T1000 (cell line): ENCODE results near the gene SGCD.
"Not testable (repeated sequence)": the region's sequence is repeated elsewhere in the genome, so short reads cannot be mapped to it uniquely, and the experiment has no call there.

Experiments used
- DNase-seq: peaks from one replicate; lab custom pipeline; 2025; ENCODE audit warnings: mixed read lengths; lab: John Stamatoyannopoulos, UW

SGCD gene

DNA sequence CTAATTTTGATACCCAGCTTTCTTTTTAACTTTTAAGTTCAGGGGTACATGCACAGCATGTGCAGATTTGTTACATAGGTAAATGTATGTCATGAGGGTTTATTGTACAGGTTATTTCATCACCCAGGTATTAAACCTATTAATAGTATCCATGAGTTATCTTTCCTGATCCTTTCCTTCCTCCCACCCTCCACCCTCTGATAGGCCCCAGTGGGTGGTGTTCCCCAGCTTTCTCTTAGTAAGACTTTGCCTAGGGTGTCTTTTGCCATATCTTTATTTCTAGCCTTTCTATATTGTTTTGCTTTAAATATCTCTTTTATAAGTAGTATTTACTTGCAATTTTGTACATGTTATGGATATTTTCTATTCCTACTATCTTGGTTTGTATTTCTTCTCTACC lies 243.7 kb downstream of the SGCD start:
- no peak for DNase-seq

DNA sequence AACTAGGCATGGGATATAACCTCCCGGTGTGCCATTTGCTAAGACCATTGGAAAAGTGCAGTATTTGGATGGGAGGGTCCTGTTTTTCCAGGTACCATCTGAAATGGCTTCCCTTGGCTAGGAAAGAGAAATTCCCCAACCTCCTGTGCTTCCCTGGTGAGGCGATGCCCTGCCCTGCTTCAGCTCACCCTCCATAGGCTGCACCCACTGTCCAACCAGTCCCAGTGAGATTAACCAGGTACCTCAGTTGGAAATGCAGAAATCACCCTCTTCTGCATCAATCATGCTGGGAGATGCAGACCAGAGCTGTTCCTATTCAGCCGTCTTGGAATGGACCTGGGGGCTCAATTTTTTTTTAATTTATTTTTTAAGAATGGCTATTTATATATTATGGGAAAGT lies 254.8 kb downstream of the SGCD start:
- no peak for DNase-seq

DNA sequence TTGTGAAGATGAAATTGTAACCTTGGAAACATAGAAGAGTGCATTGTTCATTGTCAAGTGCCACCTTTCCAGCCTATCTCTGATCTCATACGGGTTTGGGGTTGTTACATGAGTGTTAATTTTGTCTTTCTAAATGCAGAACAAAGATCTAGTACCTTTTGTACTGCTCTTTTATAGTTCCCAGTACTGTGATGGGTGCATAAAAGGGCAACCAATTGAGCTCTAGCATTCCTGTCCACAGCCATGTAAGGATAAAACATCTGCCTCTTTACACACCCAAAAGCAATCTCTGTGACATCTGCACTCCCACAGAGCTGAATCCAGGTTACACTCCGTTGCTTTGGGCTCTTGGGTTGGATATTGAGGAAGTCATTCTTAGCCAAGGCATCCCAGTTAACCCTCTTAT lies 255.2 kb downstream of the SGCD start:
- no peak for DNase-seq

DNA sequence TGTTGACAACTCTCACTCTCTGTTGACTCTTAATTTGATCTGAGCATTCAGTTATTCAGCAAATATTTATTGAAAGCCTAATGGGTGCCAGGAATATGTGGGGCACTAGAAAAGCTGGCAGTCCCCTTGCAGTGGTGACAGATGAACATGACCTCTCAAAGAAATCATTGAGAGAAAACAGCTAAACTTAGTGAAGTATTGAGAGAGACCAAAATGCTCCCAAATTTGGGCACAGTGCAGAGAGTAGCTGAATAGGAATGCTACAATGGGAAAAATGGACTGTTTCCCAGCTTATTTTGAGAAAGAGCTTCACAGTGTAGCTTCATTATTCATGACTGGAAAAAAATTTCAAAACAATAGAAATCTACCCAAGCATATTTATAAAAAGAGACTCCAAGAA lies 257.9 kb downstream of the SGCD start:
- DNase-seq: no peak

DNA sequence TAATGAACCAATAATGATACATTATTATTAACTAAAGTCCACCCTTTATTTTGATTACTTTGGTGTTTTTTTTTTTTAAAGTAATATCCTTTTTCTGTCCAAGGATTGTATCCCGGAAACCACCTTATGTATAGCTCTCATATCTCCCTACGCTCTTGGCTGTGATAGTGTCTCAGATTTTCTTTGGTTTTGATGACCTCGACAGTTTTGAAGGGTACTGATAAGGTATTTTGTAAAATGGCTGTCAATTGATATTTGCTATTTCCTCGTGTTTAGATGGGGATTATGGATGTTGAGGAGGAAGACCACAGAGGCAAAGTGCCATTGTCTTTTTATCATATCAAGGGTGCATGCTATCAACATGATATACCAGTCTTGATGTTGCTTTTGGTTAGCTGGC lies 259.0 kb downstream of the SGCD start:
- DNase-seq: no peak

DNA sequence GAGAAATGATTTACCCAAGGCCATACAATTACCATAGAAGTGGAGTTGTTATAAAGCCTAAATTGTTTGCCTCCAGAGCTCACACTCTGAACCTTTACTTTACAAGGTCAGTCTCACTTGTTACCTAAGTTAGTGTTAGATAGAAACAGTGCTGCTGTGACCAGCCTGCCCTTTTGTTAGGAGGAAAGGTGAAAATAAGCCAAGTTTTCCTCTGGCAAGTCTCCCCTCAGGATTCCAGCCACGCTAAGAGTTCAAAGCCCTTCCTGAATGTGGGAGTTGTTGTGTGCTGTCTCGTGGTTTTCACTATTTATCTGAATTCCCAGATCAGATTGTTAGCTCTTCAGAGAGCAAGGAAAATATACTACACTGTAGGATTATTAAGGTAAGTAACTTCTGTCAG lies 260.0 kb downstream of the SGCD start:
- no peak for DNase-seq

DNA sequence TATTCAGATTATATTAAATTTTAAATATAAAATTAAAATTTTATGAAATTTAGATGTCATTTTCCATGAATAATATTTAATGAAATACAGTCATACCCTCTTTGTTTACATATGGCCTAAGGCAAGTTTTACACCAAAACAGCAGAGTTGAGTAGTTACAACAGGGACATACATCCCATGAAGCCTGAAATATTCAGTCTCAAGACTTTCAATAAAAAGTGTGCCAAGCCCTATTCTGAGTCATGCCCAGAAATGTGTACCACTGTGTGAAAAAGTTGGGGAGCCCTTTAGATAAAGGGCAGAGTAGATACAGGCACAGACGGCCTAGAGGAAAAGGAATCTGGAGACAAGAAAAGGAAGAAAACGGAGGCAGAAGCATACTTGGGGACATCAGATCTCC lies 261.3 kb downstream of the SGCD start:
- no peak for DNase-seq

DNA sequence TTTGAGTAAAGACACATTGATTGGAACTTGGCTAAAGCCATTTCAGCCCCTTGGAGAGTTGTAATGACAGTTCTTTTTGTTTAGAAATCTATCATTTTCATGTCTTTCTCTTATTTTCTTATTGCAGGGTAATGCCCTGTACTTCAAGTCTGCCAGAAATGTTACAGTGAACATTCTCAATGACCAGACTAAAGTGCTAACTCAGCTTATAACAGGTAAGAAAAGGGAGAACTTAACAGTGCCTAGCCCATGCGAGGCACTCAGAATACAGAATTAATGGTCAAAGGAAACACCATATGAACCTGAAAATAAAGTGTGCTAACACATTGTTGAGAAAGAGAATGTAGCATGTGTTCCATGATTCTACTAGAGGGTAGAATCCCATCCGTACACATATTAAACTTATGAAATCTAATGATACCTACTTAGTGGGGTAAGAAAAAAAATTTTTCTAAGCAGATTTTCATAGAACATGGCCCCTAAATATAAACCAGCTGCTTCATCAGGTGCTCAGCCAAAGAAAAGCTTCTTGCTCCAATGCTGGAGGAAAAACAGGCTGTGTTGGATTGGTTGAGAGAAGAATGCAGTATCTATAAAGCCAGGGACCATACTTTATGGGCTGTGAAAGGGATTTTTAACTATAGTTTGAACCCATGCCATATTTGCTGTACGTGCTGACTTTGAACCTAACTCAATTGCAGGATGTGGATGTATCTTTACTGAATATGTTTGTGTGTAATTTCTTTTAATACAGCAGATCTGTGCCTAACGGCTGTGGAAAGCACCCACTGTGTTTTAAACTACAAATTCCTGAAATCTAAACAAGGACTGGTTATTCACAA lies 262.4 kb downstream of the SGCD start:
- no peak for DNase-seq

DNA sequence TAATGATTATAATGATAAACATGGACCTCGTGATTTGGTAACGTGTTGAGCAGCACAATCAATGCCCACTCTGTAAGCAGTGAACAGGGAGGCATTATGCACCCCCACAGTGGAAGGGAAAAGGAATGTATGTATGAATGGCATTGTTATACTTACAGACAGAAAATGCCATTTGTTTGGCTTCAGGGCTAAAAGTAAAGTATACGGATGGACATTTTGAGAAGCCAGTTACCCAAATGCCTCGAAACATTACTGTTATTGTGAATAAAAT lies 262.9 kb downstream of the SGCD start:
- no peak for DNase-seq

DNA sequence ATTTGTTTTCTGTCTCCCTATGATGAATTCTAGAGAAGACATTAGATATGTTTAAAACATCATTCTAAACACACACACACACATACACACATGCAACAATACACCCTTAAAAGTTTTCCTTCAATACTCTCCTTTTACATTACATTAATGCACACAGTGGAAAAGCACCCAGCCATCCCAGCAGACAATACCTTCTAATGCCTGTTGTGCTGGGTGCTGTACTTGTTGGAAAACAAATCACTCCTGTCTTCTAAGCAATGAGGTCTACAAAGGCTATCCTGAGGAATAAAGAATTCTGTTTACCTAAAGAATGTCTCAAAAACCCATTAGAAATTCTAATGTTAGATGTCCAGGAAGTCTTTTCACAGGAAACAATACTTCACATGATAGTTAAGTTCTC lies 264.0 kb downstream of the SGCD start:
- no peak for DNase-seq

DNA sequence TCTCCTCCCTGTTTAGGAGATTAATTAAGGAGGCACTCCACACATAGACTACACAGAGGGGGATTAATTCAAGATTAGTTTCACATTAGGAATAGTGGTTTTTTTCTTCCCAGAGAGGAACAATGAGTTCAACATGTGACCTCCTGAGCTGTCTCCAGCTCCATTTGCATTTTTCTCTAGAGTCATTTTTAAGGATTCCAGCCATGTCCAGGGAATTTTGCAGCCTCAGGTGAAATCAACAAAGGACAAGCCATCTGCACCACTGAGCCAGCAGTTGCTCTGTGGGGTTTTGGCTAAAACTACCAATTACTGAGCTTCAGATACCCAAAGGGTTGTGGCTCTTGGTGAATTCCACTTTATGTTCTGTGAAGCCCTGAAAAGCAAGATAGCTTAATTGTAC lies 264.7 kb downstream of the SGCD start:
- DNase-seq: no peak

DNA sequence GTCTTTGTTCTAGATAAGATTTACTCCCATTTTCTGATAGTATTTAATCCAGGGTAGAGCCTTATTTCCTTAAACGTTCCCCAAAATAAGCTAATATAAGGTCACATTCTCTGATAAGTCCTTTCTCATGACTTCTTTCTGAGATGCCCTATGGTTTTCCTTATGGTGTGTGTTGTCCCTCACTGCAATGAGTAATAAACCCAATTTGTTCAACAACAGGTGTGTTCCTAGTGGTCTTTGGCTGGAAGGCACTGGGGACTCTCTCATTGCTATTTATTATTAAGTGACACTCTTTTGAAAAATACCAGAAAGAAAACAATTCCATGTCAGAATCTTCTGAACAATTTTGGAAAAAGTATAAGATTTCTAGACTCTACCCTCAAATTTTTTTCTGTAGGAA lies 266.6 kb downstream of the SGCD start:
- no peak for DNase-seq

DNA sequence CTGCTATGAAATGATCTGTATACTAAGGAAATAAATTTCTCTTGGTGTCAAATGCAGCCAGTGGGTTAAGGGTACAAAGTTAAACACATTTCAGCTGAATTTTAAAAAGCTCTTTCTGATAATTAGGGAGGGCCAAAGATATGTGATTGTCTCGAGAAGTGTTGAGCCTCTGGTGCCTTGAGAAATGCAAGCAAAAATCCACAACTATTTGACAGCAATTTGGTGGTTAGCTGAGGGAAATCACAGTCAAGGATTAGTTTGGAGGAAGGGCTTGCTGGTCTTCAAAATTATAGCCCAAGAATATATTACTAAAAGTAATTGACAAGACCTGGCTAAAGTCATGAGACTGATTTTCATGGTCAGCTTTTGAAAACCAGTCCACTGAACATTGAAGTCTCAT lies 267.4 kb downstream of the SGCD start:
- no peak for DNase-seq

DNA sequence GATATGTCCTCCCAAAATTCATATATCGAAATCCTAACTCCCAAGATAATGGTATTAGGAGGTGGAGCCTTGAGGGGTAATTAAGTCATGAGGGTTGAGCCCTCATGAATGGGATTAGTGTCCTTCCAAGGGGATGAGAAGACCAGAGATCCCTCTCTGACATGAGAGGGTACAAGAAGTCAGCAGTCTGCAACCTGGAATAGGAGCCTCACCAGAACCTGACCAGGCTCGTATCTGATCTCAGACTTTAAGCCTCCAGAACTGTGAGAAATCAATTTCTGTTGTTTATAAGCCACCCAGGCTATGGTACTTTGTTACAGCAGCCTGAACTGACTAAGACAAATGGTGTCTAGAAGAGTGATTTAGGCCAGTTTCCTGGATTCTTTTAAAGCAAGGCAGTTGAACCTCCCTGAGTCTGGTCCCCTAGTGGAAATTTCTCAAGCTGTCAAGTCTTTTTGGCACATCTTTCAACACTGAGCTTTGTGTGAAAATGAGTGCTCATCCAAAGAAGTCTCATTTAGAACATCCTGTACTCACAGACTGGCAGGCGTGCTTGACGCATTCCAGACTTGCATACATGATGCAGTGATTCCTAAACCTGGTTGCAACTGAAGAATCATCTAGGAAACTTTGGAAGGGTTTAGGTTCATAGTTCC lies 268.3 kb downstream of the SGCD start:
- DNase-seq: no peak

DNA sequence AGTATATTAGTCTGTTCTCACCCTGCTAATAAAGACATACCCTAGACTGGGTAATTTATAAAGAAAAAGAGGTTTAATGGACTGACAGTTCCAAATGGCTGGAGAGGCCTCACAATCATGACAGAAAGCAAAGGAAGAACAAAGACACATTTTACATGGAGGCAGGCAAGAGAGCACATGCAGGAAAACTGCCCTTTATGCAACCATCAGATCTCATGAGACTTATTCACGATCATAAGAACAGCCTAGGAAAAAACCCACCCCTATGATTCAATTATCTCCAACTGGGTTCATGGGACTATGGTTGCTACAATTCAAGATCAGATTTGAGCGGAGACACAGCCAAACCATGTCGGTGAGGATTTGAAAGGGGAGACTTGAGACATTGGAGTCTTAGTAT lies 270.3 kb downstream of the SGCD start:
- no peak for DNase-seq

DNA sequence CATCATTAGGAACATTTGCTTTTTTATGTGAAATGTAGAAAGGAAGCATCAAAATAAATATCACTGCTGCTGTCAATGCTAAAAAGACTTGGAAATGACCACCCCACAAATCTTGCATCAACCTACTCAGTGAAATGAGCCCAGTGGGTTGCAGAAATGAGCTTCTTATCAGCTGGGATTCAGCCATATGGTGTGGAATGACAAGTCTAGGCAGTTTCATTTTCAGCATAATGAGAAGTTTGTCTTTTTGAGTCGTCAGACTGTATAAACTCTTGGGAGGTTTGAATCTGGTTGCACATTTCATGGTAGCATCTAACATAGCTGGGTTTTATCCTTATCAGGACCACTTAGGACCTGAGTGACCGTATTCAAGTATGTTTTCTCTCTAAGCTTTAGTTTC lies 272.0 kb downstream of the SGCD start:
- no peak for DNase-seq

DNA sequence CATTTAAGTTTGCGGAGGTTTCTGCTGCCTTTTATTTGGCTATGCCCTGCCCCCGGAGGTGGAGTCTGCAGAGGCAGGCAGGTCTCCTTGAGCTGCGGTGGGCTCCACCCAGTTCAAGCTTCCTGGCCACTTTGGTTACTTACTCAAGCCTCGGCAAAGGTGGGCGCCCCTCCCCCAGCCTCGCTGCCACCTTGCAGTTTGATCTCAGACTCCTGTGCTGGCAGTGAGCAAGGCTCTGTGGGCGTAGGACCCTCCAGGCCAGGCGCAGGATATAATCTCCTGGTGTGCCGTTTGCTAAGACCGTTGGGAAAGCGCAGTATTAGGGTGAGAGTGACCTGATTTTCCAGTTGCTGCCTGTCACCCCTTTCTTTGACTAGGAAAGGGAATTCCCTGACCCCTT lies 283.6 kb downstream of the SGCD start:
- DNase-seq: not testable (repeated sequence)

DNA sequence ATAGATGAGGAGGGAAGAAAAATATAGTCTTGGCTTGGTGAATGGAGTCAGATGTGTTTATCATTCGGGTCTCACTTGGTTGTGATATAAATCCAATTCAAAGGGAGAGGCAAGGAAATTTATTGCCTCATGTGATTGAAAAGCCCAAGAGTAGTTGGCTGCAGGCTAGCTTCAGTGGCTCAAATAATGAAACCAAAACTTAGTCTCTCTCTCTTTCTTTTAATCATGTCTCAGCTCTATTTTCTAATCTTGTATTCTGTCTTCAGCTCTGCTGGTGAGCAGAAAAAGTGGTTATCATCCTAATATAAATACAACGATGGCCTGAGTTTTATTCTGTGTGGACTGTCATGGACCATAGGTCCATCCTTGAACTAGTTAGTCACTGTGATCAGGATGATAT lies 288.9 kb downstream of the SGCD start:
- no peak for DNase-seq

DNA sequence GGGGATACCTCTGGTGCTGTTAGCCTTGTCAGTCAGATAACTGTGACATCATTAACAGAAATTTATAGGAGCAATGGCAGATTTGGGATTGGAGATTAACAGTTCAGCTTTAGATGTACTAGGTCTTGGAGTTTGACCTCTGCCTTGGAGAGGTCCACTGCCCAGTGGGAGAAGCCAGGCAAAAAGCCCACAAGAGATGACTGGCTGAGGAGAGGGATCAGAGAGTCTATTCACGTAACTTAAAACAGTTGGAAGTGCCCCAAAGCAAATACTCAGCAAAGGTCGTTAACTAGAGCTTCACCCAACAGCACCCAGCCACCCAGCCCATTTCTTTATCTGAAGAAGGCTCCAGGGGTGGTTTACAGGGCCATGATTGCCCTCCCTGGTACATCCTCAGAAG lies 290.5 kb downstream of the SGCD start:
- no peak for DNase-seq

DNA sequence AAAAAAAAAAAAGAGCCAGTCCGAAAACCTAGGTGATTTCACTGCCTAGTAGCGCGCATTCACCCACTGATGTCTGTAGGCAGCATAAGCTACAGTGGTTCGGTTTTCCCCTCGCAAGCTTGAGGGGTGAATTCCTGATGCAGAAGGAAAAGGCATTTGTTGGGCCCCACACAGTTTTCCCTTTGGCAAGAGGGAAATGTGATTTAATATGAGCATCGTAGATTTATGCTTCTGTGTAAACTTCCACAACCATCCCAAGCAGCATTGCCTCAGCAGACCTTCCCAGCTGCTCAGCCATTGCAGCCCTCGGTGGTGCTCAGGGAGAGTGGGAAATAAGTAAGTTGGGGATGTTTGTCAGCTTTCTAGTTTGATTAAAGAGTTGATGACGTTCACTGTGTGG lies 291.6 kb downstream of the SGCD start:
- no peak for DNase-seq

DNA sequence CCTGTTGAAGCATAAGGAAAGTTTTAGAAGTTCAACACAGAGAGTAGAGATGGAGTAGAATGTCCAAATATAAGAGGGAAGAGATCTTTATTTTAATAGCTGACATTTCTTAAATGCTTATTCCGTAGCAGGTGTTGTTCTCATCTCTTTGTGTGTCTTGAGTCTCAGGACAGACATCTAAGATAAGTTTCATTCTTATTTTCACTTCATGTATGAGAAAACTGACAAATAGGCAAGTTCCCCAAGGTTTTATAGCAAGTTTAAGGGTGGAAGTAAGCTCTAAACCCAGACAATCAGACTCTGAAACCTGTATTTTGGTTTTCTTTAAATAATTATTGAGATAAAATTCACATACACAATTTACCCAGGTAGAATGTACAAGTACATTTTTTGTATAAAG lies 294.8 kb downstream of the SGCD start:
- no peak for DNase-seq

DNA sequence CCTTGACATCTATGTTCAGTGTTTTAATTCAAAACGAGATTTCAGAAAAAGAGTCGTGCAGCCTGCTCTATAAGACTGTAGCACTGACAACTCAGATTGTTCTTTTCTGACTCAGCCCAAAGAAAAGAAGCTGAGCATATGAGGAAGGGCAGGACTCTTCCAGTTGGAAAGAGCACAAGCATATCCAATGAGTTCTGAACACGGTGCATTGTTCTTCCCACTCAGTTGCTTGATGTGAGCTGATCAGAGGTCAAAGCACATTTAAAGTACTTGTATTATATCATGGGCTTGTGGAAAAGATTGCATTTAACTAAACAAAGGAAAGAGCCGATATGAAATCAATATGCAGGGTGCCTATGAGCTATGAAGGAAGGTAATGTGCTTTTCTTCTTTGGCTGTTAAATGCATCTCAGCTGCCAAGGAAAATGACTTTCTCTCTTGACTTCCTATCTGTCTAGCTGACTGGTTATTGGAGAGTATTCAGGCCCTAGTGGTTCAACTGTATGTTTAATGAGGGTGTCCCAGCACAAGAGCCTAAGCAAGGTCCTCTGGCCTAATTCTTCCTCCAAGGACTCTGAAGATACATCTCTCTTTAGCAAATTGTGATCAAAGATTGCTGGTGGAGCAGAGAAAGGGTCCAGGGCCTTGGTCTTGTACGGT lies 296.5 kb downstream of the SGCD start:
- DNase-seq: no peak

DNA sequence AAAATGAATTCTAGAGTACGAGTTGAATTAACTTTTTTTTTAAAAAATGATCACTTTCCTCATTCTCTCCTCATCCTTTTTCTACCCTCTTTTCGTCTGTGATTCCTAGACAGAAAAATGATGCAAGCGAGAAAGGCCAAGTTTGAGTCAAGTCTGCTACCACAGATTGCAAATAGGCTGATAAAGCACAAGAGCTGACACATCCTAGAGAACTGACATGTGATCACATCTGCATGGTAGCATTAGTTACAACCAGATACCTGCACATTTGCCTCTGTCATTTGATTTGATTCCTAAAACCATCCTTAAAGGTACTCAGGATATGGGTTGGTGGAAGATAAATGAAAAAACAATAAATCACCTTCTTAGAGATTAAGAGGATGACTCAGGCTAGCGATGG lies 297.7 kb downstream of the SGCD start:
- DNase-seq: no peak

DNA sequence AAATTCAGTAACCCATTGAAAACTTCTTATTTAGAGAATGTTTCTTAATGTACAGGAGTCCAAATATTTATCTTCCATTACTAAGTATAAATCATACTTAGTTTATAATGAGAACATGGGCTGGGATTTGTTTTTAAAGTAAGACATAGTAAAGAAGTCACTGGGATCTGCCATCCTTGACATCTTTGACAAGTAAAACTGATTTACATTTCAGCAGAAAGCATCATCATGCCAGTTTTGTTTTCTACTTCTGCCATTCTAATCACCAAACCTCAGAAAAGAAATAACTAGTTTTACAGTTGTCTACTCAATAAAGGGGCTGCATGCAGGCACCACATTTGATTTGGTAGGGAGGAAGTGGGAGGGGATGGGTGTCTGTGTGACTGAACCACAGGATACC lies 301.5 kb downstream of the SGCD start:
- no peak for DNase-seq
